COLO668 (cell line): ENCODE results near the gene MTA2.
"Not testable (repeated sequence)": the region's sequence is repeated elsewhere in the genome, so short reads cannot be mapped to it uniquely, and the experiment has no call there.

Experiments used
- DNase-seq: peaks from one replicate; lab custom pipeline; 2025; ENCODE audit not compliant: unreplicated experiment; lab: John Stamatoyannopoulos, UW

The MTA2 gene

GRCh38 chr11:62567018-62567633 is 34.5 kb downstream of the MTA2 start:
- no peak for DNase-seq

DNA sequence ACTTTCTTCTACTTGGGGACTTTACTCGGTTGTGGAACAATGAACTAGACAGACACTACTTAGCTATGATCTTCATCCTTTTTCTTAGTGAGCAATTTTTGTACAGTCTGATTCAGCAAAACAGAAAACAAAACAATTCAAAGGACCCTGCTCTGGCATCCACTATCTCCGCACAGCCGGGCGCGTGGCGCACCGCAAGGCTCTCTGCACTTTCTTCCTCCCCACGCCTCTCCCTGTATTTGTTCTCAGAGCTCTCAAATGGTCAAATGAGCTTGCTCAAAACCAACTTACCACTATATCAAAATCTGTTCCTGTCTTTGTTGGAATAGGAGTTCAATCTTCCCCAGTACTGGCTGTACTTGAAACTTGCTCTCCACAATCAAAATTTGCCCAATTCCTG is 35.4 kb downstream of the MTA2 start:
- DNase-seq = no peak

GRCh38 chr11:62565100-62565802 is 36.4 kb downstream of the MTA2 start:
- no peak for DNase-seq

- DNase-seq = not testable (repeated sequence)
Observed at GRCh38 chr11:62561677-62562230, 39.9 kb downstream of the MTA2 start.

- DNase-seq = peak; percentile 48
Observed at GRCh38 chr11:62560566-62561103, 41.0 kb downstream of the MTA2 start.

- not testable (repeated sequence) for DNase-seq
Observed at GRCh38 chr11:62559626-62560025, 42.0 kb downstream of the MTA2 start.

DNA sequence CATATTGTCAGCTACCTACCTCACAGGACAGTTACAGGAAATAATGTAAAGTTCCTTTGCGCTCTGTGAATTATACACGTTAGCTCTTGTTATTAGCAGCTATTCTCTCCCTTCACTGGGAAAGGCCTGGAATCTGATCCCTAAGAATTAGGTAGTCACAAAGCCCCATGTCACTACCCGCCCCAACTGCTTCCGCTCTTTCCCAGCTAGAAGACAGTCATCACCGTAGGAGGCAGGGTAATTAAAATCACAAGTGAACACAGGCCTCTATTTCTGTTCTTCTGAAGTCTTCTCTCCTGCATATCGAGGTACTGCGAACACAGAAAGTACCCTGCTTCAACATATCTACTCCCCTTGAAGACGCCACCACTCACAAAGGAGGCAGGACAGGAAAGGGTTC is 42.5 kb downstream of the MTA2 start:
- DNase-seq = no peak

- no peak for DNase-seq
Observed at GRCh38 chr11:62558669-62559068, 43.0 kb downstream of the MTA2 start.

- no peak for DNase-seq
Observed at GRCh38 chr11:62556875-62557631, 44.6 kb downstream of the MTA2 start.

DNA sequence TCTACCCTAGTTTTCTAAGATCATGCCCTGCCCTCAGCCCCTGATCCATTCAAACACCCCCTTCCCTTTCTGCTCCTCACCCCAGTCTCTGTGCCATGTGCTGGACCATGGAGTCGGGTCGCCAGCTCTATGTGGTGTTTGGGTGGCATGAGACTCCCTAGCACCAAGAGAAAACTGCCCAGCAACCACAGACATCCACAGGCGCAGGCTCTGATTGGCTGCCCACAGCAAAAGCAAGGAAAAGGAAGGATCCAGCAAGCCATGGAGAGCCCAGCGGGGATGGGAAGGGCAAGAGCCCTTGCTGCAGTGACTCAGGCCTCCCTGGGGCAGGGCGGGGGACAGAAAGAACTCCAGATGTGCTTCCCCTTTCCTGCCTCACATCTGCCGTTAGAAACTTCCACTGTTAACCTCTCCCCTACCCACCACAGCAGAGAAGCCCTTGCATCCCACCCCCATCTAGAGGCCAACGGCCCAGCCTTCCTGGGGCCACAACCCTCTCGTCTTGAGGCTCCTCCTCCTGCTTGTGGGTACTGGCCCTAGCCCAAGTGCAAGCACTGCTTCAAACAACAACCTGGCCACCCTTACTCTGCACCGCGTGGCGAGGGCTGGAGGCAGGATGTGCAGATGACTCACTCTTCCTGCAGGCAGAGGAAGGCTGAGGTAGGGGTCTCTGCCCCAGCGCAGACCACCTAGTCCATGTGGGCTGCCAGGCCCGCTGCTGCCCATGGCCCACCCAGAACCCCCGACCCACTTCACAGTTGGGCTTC is 45.4 kb downstream of the MTA2 start:
- DNase-seq = peak; percentile 13

DNA sequence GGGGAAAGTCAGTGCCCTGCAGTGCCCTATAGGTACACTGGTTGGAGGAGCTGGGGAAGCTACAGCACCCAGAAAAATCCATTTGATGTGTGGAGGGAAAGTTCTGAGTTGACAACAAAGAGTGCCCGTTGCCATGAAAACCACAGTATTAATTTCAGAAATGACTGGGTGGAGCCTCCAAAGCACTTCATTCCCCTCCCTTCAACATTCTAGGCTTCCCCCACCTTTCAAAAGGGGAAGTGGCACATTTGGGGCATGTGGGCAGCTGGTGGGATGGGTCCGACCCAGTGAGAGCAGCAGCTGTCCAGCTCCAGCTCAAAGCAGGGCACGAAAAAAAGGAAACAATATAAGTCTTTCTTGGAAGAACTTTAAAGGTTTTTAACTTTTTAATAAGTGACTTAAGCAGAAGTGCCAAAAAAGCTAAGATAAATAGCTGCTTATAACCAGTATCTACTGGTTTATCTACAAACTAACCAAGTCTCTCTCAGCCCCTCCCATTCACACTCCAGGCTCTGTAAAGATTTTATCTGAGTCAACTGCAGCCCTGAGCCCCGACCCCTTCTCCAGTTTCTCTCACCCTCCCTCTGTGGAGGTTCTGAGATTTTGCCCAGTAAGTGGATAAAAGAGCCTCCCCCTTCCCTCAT is 46.1 kb downstream of the MTA2 start:
- no peak for DNase-seq

GRCh38 chr11:62554387-62555167 is 47.1 kb downstream of the MTA2 start:
- DNase-seq = no peak

DNA sequence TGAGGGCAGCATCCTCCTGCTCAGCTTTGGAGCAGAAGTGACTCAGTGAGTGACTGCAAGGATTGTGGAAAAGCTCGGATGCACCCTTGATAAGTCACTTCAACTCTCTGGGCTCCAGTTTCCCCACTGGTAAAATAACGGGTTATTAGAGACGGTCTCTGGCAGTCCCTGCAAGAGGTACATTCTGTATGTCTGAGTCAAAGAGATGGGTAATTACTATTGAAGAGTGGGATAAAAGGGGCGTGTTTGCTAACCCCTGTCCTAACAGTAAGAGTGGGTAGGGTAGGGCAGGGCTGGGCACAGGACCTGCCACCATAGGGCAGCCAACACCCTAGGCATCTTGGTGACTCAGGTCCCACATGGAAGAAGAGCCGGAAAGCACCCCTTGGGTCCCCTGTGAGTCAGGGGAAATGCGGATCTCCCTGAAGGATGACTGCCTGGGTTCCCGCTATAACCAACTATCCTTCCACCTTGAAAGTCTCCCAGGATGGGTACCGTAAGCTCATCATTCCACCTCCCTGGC is 47.8 kb downstream of the MTA2 start:
- no peak for DNase-seq

- no peak for DNase-seq
Observed at GRCh38 chr11:62553080-62553838, 48.4 kb downstream of the MTA2 start.

DNA sequence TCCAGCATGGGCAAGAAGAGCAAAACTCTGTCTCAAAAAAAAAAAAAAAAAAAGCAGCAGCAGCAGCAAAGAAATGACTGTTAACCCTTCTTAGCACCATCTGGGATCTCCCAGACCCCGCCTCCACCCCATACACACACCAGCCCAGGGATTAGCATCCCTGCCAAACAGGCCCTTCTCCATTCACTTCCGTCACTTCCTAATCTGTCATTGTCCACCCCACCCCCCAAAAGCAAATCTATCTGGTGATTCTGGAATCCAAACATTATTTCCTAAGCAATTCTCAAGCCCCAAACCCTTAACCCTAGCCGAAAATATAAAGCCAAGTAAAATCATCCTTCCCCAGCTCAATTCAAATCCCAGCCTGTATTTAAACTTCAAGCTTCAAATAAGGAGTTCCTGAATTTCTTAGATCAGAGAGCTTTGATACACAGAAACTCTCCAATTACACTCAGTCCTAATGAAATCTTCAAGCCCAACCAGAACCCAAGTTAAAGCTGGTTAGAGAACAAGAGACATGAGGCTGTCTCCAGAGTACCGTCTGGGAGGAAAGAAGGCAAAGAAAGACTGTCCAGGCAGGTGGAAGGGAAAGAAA is 49.1 kb downstream of the MTA2 start:
- DNase-seq = no peak

DNA sequence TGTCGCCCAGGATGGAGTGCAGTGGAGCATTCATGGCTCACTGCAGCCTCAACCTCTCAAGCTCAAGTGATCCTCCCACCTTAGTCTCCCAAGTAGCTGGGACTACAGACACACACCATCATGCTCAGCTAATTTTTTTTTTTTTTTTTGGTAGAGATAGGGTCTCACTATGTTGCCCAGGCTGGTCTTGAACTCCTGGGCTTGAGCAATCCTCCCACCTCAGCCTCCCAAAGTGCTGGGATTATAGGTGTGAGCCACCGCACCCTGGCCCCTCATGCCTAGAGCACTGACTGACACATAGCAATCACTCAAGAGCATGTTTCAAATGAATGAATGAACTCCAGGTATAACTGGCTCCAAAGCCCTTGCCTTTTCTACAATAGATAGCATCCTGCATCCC is 51.2 kb downstream of the MTA2 start:
- not testable (repeated sequence) for DNase-seq

DNA sequence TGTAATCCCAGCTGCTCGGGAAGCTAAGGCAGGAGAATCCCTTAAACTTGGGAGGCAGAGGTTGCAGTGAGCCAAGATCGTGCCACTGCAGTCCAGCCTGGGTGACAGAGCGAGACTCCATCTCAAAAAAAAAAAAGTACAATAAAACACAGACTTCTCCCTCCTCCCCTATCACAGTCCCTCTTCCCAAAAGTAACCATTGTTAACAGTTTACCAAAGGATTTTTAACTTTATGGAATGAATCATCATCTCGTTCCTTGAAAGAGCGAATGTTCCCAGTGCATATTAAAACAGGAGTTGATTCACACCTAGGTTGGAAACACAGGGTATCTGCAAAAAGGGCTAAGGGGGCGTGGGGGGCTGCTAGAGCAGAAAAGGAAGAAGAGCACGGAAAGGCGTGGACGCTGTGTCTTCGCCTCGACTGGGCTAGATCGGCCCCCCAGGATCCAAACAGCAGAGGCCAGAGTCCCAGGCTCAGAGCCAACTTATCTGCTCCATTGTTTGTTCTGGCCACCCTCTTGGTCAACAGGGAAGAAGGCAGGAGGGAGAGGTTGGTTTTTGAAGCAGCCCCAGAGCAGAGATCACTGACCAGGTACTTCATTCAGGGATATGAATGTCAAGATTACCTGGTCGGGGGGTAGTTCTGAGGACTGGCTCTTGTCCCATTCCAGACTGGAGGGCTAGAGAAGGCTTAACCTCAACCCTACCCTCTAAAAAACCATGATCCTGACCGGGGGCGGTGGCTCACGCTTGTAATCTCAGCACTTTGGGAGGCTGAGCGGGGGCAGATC is 52.9 kb downstream of the MTA2 start:
- no peak for DNase-seq
